HFF-Myc (cell line): ENCODE measurements around the gene CDT1.
A peak's percentile ranks its signal among the peaks of the same experiment; 100 is the strongest.
"Not testable (repeated sequence)": the region's sequence is repeated elsewhere in the genome, so short reads cannot be mapped to it uniquely, and the experiment has no call there.

Experiments used
- DNase-seq: peaks from one replicate; pipeline ENCODE4 v3.0.0-alpha.2; 2011; ENCODE audit warnings: low read depth; ENCODE audit errors: extremely low read depth
- H3K4me3 ChIP-seq: replicated peaks from 2 replicates; pipeline ENCODE4 v1.5.1; 2011; ENCODE audit warnings: low read depth, mild to moderate bottlenecking, control low read depth, low read length
- TF ChIP-seq, protein P1 (sequence below): IDR thresholded peaks from 2 replicates; pipeline ENCODE4 v1.5.1; 2012; ENCODE audit warnings: mild to moderate bottlenecking, low read depth, low read length, control low read depth; ENCODE audit errors: missing control alignments

CDT1 gene

DNA sequence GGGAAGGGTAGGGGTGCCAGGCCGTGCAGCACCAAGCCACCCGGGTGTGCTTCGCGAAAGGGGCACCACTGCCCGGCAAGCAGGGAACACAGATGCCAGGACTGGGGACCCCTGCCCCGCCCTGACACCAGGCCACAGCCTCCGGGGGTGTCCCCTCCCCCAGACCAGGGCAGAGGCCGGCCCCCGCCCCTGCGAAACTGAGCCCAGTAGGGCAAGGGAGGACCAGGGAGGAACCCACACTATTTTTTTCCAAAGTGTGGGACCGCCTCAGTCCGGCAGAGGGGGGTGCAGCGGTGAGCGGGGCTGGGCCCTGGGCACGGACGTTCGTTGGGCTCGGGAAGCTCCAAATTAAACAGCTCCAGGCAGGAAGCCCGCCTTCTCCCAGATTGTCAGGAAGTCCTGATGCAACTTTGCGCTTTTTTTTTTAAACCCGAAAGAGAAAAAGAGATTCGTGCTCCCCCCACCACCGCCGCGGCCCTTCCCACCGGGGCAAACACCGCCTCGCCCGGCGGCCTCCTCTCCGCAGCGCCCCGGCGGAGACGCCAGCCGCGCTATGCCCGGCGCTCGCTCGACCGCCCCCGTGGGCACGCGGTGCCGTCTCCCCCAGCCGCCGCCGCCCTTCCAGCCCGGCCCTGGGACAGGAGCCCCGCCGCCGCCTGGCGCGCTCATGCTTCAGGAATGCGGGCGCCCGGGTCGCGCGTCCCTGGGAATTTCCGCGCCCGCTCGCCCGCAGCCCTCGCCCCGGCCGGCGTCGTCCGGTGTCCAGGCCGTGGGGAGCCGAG is 19.3 kb upstream of the CDT1 start:
- peak overlapping the region; percentile 79 for H3K4me3 ChIP-seq
- DNase-seq, result no peak
- TF ChIP-seq, protein P1, sequence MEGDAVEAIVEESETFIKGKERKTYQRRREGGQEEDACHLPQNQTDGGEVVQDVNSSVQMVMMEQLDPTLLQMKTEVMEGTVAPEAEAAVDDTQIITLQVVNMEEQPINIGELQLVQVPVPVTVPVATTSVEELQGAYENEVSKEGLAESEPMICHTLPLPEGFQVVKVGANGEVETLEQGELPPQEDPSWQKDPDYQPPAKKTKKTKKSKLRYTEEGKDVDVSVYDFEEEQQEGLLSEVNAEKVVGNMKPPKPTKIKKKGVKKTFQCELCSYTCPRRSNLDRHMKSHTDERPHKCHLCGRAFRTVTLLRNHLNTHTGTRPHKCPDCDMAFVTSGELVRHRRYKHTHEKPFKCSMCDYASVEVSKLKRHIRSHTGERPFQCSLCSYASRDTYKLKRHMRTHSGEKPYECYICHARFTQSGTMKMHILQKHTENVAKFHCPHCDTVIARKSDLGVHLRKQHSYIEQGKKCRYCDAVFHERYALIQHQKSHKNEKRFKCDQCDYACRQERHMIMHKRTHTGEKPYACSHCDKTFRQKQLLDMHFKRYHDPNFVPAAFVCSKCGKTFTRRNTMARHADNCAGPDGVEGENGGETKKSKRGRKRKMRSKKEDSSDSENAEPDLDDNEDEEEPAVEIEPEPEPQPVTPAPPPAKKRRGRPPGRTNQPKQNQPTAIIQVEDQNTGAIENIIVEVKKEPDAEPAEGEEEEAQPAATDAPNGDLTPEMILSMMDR, result peak; percentile 50

DNA sequence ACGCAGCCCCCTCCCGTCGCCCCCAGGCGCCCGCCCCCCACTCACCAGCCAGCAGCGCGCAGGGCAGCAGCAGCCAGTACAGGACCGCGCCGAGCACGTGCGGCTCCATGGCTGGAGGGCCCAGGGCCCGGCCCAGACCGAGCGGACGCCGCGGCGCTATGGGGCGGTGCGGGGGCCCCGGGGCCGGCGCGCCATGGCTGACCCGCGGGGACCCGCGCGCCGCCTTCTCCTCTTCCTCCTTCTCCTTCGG is 18.8 kb upstream of the CDT1 start:
- peak overlapping the region; percentile 79 for H3K4me3 ChIP-seq
- TF ChIP-seq, protein P1, result no peak
- no peak for DNase-seq

DNA sequence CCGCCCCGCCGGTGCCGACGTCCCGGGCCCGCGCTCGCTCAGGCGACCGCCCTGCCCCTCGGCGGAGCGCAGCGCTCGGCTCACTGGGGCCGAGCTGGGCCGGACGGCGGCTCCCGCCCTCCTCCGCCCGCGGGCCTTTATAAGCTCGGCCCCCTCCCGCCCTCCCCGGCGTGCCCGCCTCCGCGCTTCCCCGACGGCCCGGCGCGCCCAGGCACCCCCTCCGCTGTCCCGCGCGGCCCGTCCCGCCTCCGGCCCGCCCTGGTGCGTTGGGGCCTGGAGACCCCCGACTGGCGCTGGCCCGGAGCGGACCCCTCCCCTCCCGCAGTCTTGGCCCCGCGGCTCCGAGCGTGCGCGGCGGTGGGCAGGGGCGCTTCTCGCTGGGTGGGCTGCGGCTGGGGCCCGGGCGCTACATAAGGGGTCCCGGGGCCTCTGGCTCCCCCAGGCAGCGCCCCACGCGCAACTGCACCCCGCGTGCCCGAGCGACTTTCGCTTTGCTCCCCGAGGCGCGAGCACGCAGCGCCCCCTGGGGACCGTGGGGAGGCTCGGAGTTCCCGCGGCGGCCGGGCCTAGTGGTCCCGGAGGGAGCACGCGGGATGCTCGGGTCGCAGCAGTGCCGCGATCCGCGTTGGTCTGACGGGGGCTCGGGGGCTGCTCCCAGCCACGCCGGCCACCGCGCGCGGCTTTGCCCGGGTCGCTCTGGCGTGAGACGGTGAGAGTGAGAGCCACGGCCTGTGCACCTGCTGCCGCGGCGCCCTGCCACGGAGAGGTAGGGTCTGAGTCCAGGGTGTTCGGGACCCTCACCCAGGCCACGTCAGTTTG is 18.3 kb upstream of the CDT1 start, which contains the start of gene PIEZO1:
TSS of gene PIEZO1 (minus strand) at position 115 of the 819 bp plus-strand sequence. CDS start 256 bp downstream, outside the sequence.
- TF ChIP-seq, protein P1, result peak; percentile 77
- H3K4me3 ChIP-seq, result peak within 1 kb of the TSS; percentile 79
- DNase-seq, result no peak

DNA sequence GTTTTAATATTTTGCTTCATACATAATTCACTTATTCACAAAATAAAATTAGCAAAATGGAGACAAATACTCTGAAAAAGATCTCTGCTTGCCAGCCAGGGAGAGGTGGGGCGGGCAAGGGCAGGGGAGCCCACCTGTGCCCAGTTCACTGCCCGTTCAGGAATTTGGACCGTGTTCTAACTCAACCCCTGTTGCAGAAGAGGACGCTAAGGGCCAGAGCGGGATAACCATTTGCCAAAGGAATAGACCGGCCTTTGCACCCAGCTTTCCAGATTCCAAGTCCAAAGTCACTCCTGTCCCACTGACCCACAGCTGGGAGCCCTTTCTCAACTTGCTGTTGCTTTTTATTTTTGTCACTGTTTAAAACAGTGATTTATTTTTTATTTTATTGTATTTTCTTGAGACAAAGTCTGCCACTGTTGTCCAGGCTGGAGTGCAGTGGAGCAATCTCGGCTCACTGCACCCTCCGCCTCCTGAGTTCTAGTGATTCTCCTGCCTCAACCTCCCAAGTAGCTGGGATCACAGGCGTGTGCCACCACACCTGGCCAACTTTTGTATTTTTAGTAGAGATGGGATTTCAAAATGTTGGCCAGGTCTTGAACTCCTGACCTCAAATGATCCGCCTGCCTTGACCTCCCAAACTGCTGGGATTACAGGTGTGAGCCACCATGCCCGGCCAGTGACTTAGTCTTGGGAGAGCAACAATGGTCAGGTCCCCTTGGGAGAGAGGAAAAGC is 15.8 kb upstream of the CDT1 start:
- no peak for DNase-seq
- TF ChIP-seq, protein P1, result no peak
- no peak overlapping the region for H3K4me3 ChIP-seq

DNA sequence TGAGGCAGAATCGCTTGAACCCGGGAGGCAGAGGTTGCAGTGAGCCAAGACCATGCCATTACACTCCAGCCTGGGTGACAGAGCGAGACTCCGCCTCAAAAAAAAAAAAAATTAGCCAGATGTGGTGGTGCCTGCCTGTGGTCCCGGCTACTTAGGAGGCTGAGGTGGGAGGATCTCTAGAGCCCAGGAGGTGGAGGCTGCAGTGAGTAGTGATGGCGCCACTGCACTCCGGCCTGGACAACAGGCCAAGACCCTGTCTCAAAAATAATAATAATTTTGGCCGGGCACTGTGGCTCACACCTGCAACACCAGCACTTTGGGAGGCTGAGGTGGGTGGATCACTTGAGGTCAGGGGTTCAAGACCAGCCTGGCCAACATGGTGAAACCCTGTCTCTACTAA is 14.8 kb upstream of the CDT1 start:
- H3K4me3 ChIP-seq, DNase-seq: not testable (repeated sequence)

DNA sequence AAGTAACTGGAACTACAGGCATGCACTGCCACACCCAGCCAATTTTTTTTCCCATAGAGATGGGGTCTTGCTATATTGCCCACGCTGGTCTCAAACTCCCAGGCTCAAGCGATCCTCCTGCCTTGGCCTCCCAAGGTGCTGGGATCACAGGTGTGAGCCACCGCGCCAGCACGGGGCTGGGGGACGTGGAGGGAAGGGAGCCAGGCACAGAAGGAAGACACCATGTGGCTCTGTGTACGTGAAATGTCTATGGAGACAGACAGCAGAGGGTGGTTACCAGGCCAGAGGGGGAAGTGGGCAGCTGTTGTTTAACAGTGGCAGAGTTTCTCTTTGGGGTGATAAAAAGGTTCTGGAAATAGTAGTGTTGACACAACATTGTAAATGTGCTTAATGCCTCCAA is 14.0 kb upstream of the CDT1 start:
- no peak overlapping the region for H3K4me3 ChIP-seq
- DNase-seq, result no peak
- TF ChIP-seq, protein P1, result no peak
